ENCODE measurements around the gene WDFY2.

GRCh38 chr13:51541037-51541436 lies 43.2 kb upstream of the WDFY2 start:
- TF ChIP-seq POLR2AphosphoS5 (IDR thresholded peaks at IDR 0.05; ENCODE audit: borderline replicate concordance, low read depth, low read length) (no peak), EZH2 (IDR thresholded peaks at IDR 0.05) (no peak)
